ENCODE results near the gene CANT1. TPM values are rescaled to one million over a fixed set of nuclear protein-coding genes. Genes with fewer than 3 reads are reported as not detected.

The CANT1 gene
- total and polyA plus RNA-seq, 2 of the 13 experiments (the other 11 are each of a cell fraction or from before 2014, with no cell fraction given): 34.1 to 42.1 TPM

DNA sequence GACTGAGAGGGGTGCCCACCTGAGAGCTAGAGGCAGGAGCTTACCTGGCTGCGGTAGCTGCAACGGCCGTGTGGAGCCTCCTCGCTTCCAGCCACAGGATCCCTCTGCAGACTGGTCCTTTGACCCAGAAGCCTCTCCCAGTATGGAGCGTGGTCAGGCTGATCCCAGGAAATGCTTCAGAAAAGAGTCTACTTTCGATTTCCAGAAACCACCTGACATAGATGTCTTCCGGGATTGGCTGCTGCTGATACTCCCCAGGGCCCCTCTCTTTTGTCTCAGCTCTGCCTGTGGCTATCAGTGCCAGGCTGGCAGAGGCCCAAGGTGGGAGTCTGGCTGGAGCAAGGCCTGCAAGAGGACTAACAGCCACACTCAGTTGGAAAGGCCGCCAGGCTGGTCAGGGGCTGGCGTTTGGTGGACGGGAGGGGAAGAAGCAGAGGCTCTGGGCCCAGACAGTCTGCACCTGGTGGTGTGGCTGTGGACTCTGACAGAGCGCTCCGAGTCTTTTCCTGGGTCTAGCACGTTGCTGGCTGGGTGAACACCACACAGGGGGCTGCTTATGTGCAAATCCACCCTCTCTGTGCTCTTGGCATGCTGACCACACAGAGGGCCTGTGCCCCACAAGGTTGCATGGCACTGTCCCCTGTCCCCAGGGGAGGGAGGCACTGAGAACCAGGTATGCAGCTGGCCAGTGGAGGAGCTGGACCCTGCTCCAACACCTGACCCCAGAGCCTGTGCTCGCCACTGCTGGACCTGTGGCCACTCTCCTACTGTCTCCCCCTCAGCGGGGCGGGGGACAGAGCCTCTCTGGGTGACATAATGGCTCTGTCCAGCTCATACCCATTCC, 29.6 kb downstream of the CANT1 start, which contains the start of gene LGALS3BP (continued):
- TF ChIP-seq REXO4 (CRISPR knock-in tag; IDR thresholded peaks at IDR 0.05; ENCODE audit: borderline replicate concordance): no peak
- no peak for TF ChIP-seq DPF2 (CRISPR knock-in tag; IDR thresholded peaks at IDR 0.05; ENCODE audit: borderline replicate concordance, low read depth)
- TF ChIP-seq, protein P1, sequence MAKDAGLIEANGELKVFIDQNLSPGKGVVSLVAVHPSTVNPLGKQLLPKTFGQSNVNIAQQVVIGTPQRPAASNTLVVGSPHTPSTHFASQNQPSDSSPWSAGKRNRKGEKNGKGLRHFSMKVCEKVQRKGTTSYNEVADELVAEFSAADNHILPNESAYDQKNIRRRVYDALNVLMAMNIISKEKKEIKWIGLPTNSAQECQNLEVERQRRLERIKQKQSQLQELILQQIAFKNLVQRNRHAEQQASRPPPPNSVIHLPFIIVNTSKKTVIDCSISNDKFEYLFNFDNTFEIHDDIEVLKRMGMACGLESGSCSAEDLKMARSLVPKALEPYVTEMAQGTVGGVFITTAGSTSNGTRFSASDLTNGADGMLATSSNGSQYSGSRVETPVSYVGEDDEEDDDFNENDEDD (CRISPR knock-in tag; IDR thresholded peaks at IDR 0.05; ENCODE audit: borderline replicate concordance): peak; percentile 33
- peak; percentile 32; the same call in 1 of the 2 replicates for TF ChIP-seq NAIF1 (CRISPR knock-in tag; IDR thresholded peaks at IDR 0.05; ENCODE audit: borderline replicate concordance)
- peak in 1 of 2 experiments; percentile 66; a peak in 2 of 4 replicates for TF ChIP-seq REST (IDR thresholded peaks at IDR 0.05; ENCODE audit: borderline replicate concordance in 1 of 2, low read depth in 1 of 2, low read length in 2 of 2)
- peak; percentile 76; the same call in 1 of the 2 replicates for TF ChIP-seq ZSCAN9 (CRISPR knock-in tag; IDR thresholded peaks at IDR 0.05; ENCODE audit: borderline replicate concordance)
- no peak for TF ChIP-seq ELK4 (CRISPR knock-in tag; IDR thresholded peaks at IDR 0.05; ENCODE audit: borderline replicate concordance)
- TF ChIP-seq, protein P2, sequence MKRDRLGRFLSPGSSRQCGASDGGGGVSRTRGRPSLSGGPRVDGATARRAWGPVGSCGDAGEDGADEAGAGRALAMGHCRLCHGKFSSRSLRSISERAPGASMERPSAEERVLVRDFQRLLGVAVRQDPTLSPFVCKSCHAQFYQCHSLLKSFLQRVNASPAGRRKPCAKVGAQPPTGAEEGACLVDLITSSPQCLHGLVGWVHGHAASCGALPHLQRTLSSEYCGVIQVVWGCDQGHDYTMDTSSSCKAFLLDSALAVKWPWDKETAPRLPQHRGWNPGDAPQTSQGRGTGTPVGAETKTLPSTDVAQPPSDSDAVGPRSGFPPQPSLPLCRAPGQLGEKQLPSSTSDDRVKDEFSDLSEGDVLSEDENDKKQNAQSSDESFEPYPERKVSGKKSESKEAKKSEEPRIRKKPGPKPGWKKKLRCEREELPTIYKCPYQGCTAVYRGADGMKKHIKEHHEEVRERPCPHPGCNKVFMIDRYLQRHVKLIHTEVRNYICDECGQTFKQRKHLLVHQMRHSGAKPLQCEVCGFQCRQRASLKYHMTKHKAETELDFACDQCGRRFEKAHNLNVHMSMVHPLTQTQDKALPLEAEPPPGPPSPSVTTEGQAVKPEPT (CRISPR knock-in tag; IDR thresholded peaks at IDR 0.05; ENCODE audit: low read depth): no peak
- TF ChIP-seq RERE (CRISPR knock-in tag; IDR thresholded peaks at IDR 0.05; ENCODE audit: low read depth): peak; percentile 1; the same call in 1 of the 2 replicates
- TF ChIP-seq TARDBP (CRISPR knock-in tag; IDR thresholded peaks at IDR 0.05): peak; percentile 66; the same call in 1 of the 2 replicates
- TF ChIP-seq TBL1XR1 (IDR thresholded peaks at IDR 0.05; ENCODE audit: borderline replicate concordance, low read length, partially characterized antibody): no peak
